Neural progenitor cell (in vitro differentiated cells): ENCODE data around the gene KLHL29. TPM values are rescaled to one million over a fixed set of nuclear protein-coding genes. Genes with fewer than 3 reads are reported as not detected.

Experiments
- DNase-seq: peaks from one replicate; pipeline ENCODE4 v3.0.0-alpha.2; 2016; ENCODE audit warnings: low spot score
- H2AFZ ChIP-seq: fragments of 200-600 bp; sonication (generic); replicated peaks from 2 replicates; pipeline ENCODE4 v1.6.1; 2016; ENCODE audit warnings: antibody characterized with exemption
- H3F3A ChIP-seq: fragments of 200-600 bp; sonication (generic); 2 replicates; pipeline ENCODE4 v1.6.1; 2016; ENCODE audit warnings: antibody characterized with exemption, low read depth
- H3K27ac ChIP-seq: fragments of 200-600 bp; sonication (generic); 2 replicates; pipeline ENCODE4 v1.5.1; 2016; ENCODE audit warnings: mild to moderate bottlenecking
- H3K27me3 ChIP-seq: fragments of 200-600 bp; sonication (generic); 2 replicates; pipeline ENCODE4 v1.6.1; 2016; ENCODE audit warnings: mild to moderate bottlenecking, moderate library complexity
- H3K36me3 ChIP-seq: fragments of 200-600 bp; sonication (generic); 2 replicates; pipeline ENCODE4 v1.5.1; 2016
- H3K4me1 ChIP-seq: fragments of 200-600 bp; sonication (generic); 2 replicates; pipeline ENCODE4 v1.6.1; 2016; ENCODE audit warnings: mixed run types
- H3K4me2 ChIP-seq: fragments of 200-600 bp; sonication (generic); 2 replicates; pipeline ENCODE4 v1.6.1; 2016
- H3K4me3 ChIP-seq: fragments of 200-600 bp; sonication (generic); 2 replicates; pipeline ENCODE4 v1.5.1; 2016
- H3K79me2 ChIP-seq: fragments of 200-600 bp; sonication (generic); 2 replicates; pipeline ENCODE4 v1.6.1; 2016; ENCODE audit warnings: low read depth
- H3K9ac ChIP-seq: fragments of 200-600 bp; sonication (generic); 2 replicates; pipeline ENCODE4 v1.6.1; 2016
- H3K9me3 ChIP-seq: fragments of 200-600 bp; sonication (generic); 2 replicates; pipeline ENCODE4 v1.5.1; 2016; ENCODE audit warnings: low read depth
- H4K20me1 ChIP-seq: fragments of 200-600 bp; sonication (generic); 2 replicates; pipeline ENCODE4 v1.6.1; 2016; ENCODE audit warnings: low read depth
- H3K27ac Mint-ChIP-seq: 3 replicates; pipeline ENCODE4 v1.8.0; 2021; ENCODE audit warnings: mixed read lengths
- H3K27me3 Mint-ChIP-seq: 2 replicates; pipeline ENCODE4 v1.8.0; 2022; ENCODE audit warnings: low read depth, mild to moderate bottlenecking, inconsistent platforms, moderate library complexity, mixed read lengths; ENCODE audit not compliant: insufficient read depth
- H3K36me3 Mint-ChIP-seq: 3 replicates; pipeline ENCODE4 v1.8.0; 2021; ENCODE audit warnings: mixed read lengths
- H3K4me1 Mint-ChIP-seq: 3 replicates; pipeline ENCODE4 v1.8.0; 2021; ENCODE audit warnings: mixed read lengths
- H3K4me3 Mint-ChIP-seq: 3 replicates; pipeline ENCODE4 v1.8.0; 2021; ENCODE audit warnings: mild to moderate bottlenecking, moderate library complexity, mixed read lengths
- H3K9me3 Mint-ChIP-seq: 3 replicates; pipeline ENCODE4 v1.8.0; 2020; ENCODE audit warnings: mixed read lengths
- EZH2 ChIP-seq: fragments of 200-600 bp; sonication (generic); IDR thresholded peaks from 2 replicates; pipeline ENCODE4 v1.6.1; 2017; ENCODE audit warnings: antibody characterized with exemption, mild to moderate bottlenecking, moderate library complexity
- EZH2phosphoT487 ChIP-seq: fragments of 200-600 bp; sonication (generic); IDR thresholded peaks from 2 replicates; pipeline ENCODE4 v1.6.1; 2017; ENCODE audit warnings: antibody characterized with exemption
- total RNA-seq: library from RNA; depleted of rRNA; stranded (reverse); fragments of >200 nt; gene quantifications from 2 replicates; pipeline ENCODE4 v1.2.3, GENCODE V29; 2015; ENCODE audit warnings: low replicate concordance
- TF ChIP-seq, protein P1 (sequence below): fragments of 200-600 bp; sonication (generic); IDR thresholded peaks from 2 replicates; pipeline ENCODE4 v1.5.1; 2017; ENCODE audit warnings: antibody characterized with exemption, mild to moderate bottlenecking

KLHL29 gene
- total RNA-seq, 1 donor from 2014 or later = 1.6 TPM

DNA sequence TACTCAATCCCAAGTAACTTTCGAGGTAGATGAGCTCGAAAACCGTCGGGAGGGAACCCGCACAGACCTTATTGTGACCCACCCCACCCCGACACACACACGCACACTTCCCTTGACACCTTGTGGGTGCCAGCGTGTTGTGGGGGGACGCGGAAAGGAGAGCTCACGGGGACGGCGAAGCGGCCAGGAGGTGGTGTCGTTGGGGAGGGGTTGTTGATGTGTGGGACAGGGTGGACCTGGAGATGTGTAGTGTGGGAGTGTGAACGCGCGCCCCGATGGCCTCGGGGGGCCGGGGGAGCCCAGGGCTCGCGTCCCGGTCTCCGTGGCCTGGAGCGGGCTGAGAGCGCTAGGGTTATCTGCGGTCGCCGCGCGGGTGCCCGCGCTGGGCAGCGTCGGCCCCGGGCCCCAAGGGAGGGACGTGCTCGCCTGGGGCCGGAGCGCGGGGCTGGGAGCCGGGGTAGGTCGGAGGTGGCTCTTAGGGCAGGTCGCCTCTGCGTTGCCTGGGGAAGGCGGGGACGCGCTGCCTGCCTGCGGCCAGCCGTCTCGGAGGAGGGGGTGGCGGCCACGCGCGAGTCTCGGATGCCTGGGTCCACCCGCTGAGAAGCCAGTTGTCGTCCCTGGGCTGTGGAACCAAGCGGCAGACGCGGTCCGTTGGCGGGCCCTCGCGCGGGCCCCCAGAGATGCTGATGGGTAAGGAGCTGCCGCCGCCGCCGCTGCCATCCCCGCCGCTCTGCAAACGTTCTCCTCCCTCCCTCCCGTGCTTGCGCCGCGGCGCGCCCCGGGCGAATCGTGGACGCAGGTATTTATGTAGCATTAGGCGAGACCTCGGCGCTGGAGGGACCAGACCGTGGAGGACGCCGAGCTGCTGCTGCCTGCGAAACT lies 1.6 kb downstream of the KLHL29 start:
- Histone ChIP-seq H3K27ac (no peak overlapping the region), H3K4me3 (peak overlapping the region; percentile 65), H3F3A (peaks cover 8% of the 10 kb centered on the region), H3K9ac (no peak overlapping the region), H3K36me3 (no peaks in the 10 kb centered on the region), H4K20me1 (peaks cover 20% of the 10 kb centered on the region), H3K27me3 (peaks cover 83% of the 10 kb centered on the region), H3K9me3 (no peaks in the 10 kb centered on the region), H2AFZ (peak overlapping the region; percentile 54), H3K4me1 (peaks cover 3% of the 10 kb centered on the region), H3K4me2 (peak overlapping the region; percentile 98), H3K79me2 (no peaks in the 10 kb centered on the region)
- Mint-ChIP-seq H3K9me3 (no peaks in the 10 kb centered on the region), H3K27ac (peak overlapping the region; percentile 64), H3K27me3 (peaks cover 9% of the 10 kb centered on the region), H3K4me1 (peaks cover 25% of the 10 kb centered on the region), H3K4me3 (peak overlapping the region; percentile 98), H3K36me3 (no peaks in the 10 kb centered on the region)
- TF ChIP-seq, protein P1, sequence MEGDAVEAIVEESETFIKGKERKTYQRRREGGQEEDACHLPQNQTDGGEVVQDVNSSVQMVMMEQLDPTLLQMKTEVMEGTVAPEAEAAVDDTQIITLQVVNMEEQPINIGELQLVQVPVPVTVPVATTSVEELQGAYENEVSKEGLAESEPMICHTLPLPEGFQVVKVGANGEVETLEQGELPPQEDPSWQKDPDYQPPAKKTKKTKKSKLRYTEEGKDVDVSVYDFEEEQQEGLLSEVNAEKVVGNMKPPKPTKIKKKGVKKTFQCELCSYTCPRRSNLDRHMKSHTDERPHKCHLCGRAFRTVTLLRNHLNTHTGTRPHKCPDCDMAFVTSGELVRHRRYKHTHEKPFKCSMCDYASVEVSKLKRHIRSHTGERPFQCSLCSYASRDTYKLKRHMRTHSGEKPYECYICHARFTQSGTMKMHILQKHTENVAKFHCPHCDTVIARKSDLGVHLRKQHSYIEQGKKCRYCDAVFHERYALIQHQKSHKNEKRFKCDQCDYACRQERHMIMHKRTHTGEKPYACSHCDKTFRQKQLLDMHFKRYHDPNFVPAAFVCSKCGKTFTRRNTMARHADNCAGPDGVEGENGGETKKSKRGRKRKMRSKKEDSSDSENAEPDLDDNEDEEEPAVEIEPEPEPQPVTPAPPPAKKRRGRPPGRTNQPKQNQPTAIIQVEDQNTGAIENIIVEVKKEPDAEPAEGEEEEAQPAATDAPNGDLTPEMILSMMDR = no peak
- TF ChIP-seq EZH2 (peak; percentile 47), EZH2phosphoT487 (peak; percentile 72)
- peak; percentile 67 for DNase-seq

DNA sequence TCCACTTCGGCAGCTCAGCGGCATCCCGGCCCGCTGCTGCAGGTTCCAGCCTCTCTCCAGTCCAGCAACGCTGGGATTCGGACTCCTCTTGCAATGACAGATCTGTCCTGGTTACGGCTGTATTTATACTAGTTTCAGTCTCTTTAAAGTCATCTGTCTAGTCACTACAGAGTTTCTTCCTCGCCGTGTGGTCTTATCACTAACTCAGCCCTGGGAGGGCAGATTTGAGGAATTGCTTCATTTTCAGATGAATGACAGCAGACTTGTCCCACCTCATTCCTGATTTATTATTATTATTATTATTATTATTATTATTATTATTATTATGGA lies 2.2 kb downstream of the KLHL29 start:
- H2AFZ ChIP-seq = peak overlapping the region; percentile 40
- peaks cover 20% of the 10 kb centered on the region for H4K20me1 ChIP-seq
- Mint-ChIP-seq H3K4me1 (peaks cover 23% of the 10 kb centered on the region), H3K4me3 (peak overlapping the region; percentile 98), H3K36me3 (no peaks in the 10 kb centered on the region), H3K27me3 (peaks cover 9% of the 10 kb centered on the region), H3K27ac (no peak overlapping the region), H3K9me3 (no peaks in the 10 kb centered on the region)
- peaks cover 77% of the 10 kb centered on the region for H3K27me3 ChIP-seq
- H3K27ac ChIP-seq = no peak overlapping the region
- peaks cover 3% of the 10 kb centered on the region for H3K4me1 ChIP-seq
- TF ChIP-seq EZH2phosphoT487 (no peak), EZH2 (no peak)
- TF ChIP-seq, protein P1 = no peak
- H3F3A ChIP-seq = peaks cover 8% of the 10 kb centered on the region
- H3K79me2 ChIP-seq = no peaks in the 10 kb centered on the region
- peak overlapping the region; percentile 65 for H3K4me3 ChIP-seq
- no peaks in the 10 kb centered on the region for H3K36me3 ChIP-seq
- H3K9ac ChIP-seq = no peak overlapping the region
- no peak for DNase-seq
- peak overlapping the region; percentile 98 for H3K4me2 ChIP-seq
- no peaks in the 10 kb centered on the region for H3K9me3 ChIP-seq

DNA sequence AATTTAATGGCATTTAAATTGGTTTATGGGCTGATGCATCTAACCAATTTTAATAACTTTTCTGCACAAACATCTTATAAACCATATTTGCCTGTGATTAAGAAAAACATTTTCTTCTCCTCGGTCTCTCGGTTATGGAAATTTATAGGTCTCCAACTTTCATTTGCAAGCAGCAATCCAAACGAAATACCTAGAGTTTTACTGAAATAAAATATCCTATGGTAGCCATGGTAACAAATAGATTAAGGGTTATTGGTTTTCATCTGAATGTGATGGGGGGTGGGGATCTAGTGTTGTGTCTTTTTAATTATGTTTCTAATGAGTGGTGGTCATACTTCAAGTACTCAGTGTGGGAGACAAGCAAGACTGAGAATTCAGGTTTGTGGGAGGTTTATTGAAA lies 2.9 kb downstream of the KLHL29 start:
- no peaks in the 10 kb centered on the region for H3K36me3 ChIP-seq
- H3K27me3 Mint-ChIP-seq = peaks cover 6% of the 10 kb centered on the region
- no peak for DNase-seq

More for the DNA sequence above, 2.9 kb downstream of the KLHL29 start:
- Histone ChIP-seq H3K27me3 (peaks cover 71% of the 10 kb centered on the region), H4K20me1 (peaks cover 20% of the 10 kb centered on the region), H3K4me2 (no peak overlapping the region), H3K27ac (no peak overlapping the region), H3K9me3 (no peaks in the 10 kb centered on the region), H2AFZ (no peak overlapping the region), H3K4me3 (no peak overlapping the region), H3F3A (peaks cover 8% of the 10 kb centered on the region), H3K79me2 (no peaks in the 10 kb centered on the region), H3K4me1 (peaks cover 3% of the 10 kb centered on the region), H3K9ac (no peak overlapping the region)
- Mint-ChIP-seq H3K4me1 (peaks cover 23% of the 10 kb centered on the region), H3K27ac (no peak overlapping the region), H3K36me3 (no peaks in the 10 kb centered on the region), H3K9me3 (no peaks in the 10 kb centered on the region), H3K4me3 (peak overlapping the region; percentile 54)
- TF ChIP-seq, protein P1 = no peak
